NCI-H82 treated with DMSO at 0.1 percent for 48 hours (cell line): ENCODE data around the gene ACY1.
A peak's percentile ranks its signal among the peaks of the same experiment; 100 is the strongest.
"Not testable (repeated sequence)": the region's sequence is repeated elsewhere in the genome, so short reads cannot be mapped to it uniquely, and the experiment has no call there.

Source experiments
- DNase-seq: peaks from one replicate; lab custom pipeline; 2025; ENCODE audit not compliant: unreplicated experiment; lab: John Stamatoyannopoulos, UW

Gene ACY1

DNA sequence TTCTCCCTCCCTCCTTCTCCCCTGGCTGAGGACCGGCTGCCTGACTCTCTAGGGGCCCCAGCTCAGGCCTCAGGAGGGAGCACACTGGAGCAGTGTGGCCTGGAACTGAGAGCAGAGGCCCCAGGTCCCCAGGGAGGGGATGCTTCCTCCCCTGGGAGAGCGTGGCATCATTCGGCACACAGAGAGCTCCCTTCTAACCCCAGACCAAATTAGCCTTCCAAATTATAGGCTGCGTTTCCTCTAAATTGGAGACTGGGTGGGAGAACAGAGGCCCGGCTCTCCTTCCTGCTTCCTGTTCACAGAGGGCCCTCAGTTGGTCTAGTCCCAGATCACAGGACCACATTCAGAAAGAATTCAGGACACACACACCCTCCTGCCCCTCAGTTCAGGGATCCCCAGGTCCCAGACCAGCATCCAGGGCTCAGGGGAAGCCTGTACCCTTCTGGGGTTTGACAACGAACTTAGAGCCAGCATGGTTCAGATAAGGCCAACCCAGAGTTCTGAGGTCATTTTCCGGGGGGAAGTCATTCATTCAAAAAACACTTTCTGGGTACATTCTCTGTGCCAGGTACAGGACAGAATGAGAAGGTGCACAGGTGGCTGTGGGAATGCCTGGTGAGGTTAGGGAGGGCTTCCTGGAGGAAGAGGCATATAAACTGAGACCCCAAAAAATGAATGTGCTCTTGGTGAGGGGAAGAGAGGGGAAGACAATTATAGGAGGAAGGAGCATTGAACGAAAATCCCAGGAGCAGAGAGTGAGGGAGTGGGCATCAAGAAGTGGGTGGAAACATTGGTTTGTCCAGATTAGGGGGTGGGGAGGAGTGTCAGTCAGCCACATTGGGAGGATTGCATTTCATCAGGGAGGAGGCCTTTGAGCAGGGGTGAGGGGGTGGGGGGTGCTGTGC is 40.8 kb downstream of the ACY1 start:
- no peak for DNase-seq

DNA sequence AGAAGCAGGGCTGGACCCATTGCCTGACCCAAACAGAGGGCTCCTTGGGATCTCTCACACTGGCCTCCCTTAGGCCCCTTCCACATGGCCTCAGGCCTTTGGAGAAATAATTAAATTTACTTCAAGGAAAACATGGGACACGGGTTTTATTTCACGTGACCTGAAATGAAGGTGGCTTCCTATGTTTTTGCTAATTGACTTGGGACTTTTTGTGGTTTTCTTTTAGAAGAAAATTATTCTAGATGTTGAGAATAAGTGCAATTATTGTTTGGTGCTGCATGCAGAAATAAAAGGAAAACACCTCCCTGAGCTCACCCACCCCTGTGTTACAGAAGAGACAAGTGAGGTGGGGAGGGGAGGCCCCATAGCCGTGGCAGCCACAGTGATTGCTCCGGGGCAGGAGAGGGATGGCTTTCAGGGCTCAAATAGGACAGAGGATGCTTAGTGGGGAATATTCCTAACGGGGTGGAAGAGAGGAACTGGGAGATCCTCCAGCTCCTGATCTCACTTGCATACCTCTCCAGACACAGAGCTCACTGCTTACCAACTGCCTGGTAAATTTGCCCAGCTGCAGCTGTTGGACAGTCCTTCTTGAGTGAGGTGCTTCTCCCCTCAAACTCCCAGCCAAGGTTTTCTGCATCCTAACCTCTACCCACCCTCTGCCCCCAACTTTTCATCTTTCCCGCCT is 41.6 kb downstream of the ACY1 start:
- no peak for DNase-seq

GRCh38 chr3:52025453-52025852 is 42.1 kb downstream of the ACY1 start:
- no peak for DNase-seq

DNA sequence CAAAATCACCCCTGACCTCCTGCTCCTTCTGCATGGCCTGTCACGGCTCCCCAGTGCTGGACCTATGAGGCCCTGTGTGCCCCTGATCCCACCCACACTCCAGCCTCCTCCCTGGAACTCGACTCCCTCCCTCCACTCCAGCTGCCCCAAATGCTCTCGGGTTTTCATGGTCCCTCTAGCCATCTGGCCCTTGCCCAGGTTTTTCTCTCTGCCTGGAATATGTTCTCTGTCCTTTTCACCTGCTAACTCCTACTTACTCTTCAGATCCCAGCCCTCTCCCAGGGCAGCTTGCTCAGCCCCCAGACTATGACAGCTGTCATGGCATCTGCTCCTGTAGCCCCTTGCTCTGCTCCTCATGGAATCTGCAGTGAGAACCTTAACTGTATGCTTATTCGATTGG is 42.7 kb downstream of the ACY1 start:
- DNase-seq, result peak; percentile 87

GRCh38 chr3:52028572-52028971 is 45.2 kb downstream of the ACY1 start:
- no peak for DNase-seq

DNA sequence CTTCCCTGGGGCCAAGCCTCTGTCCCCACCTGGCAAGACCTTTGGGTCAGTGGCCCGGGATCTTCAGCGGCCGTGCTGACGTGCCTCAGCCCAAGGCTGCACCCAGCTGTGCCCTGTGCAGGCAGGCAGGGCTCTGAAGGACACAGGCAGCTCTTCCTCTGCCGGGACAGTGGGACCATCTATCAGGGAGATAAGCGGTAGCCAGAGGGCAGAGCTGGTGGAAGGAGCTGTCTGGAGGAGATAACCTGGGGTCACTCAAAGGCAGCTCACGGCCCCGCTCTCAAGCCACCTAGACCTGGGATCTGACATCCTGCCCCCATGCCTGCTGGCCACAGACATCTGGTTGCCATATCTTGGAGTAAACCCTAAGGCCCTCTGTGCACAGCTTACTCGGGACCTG is 45.7 kb downstream of the ACY1 start:
- DNase-seq, result no peak

GRCh38 chr3:52029535-52029934 is 46.2 kb downstream of the ACY1 start:
- DNase-seq, result no peak

GRCh38 chr3:52030714-52031310 is 47.5 kb downstream of the ACY1 start:
- DNase-seq, result no peak

- DNase-seq, result no peak
These were observed 48.6 kb downstream of the ACY1 start for GRCh38 chr3:52031896-52032295.

DNA sequence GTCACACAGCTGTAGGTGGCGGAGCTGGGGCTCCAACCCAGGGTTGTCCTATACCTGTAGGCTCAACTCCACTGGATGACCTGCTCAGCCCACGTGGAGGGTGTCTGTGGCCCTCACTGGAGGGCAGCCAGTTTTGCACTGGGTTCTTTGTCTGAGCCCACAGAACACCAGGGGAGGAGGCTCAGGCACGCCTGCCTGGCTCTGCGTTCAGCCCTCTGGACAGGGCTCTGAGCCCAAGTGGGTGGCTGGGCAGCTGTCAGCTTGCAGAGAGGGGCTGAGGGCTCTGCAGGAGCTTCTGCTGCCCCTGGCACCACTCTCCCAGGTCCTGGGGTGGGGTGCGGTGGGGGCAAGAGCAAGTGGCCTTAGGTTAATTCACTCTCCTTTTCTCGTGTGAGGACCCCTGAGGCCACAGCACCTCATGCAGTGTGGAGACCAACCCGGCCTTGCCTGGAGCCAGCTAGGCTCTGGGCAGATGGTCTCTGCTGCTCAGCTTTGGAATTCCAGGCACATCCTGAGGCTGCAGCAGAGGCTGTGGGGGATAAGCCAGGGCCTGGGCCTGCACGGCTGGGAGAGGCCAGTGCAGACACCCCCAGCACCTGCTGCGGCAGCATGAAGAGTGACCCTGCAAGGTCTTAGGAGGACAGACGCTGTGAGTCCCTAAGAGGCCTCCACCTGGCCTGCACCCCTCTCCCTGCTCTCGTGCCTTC is 49.5 kb downstream of the ACY1 start:
- DNase-seq, result peak; percentile 57

- not testable (repeated sequence) for DNase-seq
These were observed 50.4 kb downstream of the ACY1 start for GRCh38 chr3:52033748-52034147.

- no peak for DNase-seq
These were observed 50.9 kb downstream of the ACY1 start for GRCh38 chr3:52034212-52034611.

- no peak for DNase-seq
These were observed 51.3 kb downstream of the ACY1 start for GRCh38 chr3:52034651-52035050.

- no peak for DNase-seq
These were observed 52.9 kb downstream of the ACY1 start for GRCh38 chr3:52036222-52036694.

GRCh38 chr3:52036829-52037228 is 53.5 kb downstream of the ACY1 start:
- DNase-seq, result no peak

DNA sequence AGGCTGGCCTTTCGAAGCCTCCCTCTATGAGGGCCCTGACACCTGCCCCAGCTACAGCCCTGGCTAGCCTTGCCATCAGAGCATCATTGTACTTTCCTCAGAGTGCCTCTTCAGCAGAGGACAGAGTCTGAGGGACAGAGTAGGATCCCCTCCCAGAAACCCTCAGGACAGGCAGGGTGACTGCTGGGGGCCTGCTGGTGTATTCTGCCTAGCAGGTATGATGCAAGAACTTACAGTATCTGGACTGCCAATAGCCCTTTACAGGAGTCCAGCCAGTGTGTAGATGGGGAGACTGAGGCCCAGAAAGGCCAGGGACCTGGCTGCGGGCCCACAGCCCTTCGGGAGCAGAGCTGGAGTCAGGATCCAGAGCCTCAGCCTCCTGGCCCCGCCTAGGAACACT is 54.0 kb downstream of the ACY1 start:
- no peak for DNase-seq

DNA sequence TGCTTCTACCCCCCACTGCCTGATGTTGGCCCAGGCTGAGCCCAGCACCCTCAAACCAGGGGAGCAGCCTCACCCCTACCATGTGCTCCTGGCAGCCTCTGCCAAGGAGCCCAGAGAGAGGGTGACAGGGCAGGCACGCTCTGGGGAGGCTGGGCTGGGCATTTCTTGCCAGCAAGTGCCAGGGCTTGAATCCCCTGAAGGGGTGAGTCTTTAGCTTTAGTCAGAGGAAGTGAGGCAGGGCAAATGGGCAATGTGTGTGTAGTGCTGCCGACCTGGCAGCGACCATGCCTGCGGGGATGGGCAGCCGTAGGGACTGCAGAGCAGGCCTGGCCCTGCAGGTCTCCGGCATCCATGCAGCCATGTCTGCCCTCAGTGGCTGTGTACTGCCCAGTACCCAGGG is 54.9 kb downstream of the ACY1 start:
- no peak for DNase-seq
